Heart left ventricle (tissue), 13 donors: Measurements from ENCODE around the gene UGCG.

Source experiments
- POLR2A ChIP-seq, 2 donors: fragments of 450-650 bp; IDR thresholded peaks; one replicate each; pipeline ENCODE4 v1.6.1; 2017; ENCODE audit warnings: antibody characterized with exemption in 2 of 2, mild to moderate bottlenecking in 2 of 2, moderate library complexity in 2 of 2
- TF ChIP-seq, protein P1 (sequence below), 12 donors: fragments of 200-600 bp; sonication (generic) in 4 of 12; IDR thresholded peaks; one replicate each; pipeline versions ENCODE4 v1.5.0 to v1.8.0; 2018 to 2022; ENCODE audit warnings: antibody characterized with exemption in 12 of 12, mild to moderate bottlenecking in 5 of 12
- donor health status: ischemic (EF 13 %, LVEDD 7.1; RV severe dilation, severe dysfunction).
- donor health status: DM: no; HTN: yes; CAD: no.
- donor health status: DM: no; HTN: no; CAD: no.
- donor health status: ischemic (EF 25% LVEDD 6.9; RV normal size, moderate dysfunction).
- donor health status: ischemic (EF 25% LVEDD 5.7; RV mildly dilated, moderate dysfunction).
- donor health status: ischemic (EF 35%, LVEDD 5.7; RV mildly dilated, moderate dysfunction).
- donor health status: nonischemic (EF 11% LVEDD 7.7; RV severe dilation, severe dysfunction).
- donor health status: DM: yes; HTN: yes; CAD: no.
- donor health status: PGD.
- donor health status: ischemic (EF 29% LVEDD 5.4; RV normal size, mild dysfunction).
- donor health status: nonischemic (EF 23%, LVEDD 6.1; RV moderate dilation, normal function).

DNA sequence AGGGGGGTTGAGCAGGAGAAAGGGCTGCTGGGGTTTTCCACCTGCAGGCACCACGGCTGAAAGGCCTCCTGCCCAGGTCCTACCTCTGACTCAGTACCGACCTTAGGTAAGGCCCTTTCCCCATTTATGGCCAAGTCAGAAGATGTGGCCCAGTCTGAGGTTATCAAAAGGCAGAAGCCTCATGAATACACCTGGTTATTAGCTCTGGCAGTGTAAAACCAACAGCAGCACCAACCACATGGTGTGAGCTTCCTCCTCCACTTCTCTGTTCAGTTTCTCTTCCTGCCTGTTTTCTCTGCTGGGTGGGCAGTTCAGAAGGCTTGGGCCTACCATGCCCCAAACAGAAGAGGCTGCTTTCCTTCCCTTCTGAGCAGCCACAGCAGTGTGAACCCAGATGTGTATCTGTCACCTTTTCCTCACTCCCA, 86.9 kb downstream of the UGCG start:
- TF ChIP-seq, protein P1, sequence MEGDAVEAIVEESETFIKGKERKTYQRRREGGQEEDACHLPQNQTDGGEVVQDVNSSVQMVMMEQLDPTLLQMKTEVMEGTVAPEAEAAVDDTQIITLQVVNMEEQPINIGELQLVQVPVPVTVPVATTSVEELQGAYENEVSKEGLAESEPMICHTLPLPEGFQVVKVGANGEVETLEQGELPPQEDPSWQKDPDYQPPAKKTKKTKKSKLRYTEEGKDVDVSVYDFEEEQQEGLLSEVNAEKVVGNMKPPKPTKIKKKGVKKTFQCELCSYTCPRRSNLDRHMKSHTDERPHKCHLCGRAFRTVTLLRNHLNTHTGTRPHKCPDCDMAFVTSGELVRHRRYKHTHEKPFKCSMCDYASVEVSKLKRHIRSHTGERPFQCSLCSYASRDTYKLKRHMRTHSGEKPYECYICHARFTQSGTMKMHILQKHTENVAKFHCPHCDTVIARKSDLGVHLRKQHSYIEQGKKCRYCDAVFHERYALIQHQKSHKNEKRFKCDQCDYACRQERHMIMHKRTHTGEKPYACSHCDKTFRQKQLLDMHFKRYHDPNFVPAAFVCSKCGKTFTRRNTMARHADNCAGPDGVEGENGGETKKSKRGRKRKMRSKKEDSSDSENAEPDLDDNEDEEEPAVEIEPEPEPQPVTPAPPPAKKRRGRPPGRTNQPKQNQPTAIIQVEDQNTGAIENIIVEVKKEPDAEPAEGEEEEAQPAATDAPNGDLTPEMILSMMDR (IDR thresholded peaks at IDR 0.05), result no peak
- TF ChIP-seq POLR2A (IDR thresholded peaks at IDR 0.05), result no peak
